ENCODE data around the gene HAPLN2.
A peak's percentile ranks its signal among the peaks of the same experiment; 100 is the strongest.

Gene HAPLN2

DNA sequence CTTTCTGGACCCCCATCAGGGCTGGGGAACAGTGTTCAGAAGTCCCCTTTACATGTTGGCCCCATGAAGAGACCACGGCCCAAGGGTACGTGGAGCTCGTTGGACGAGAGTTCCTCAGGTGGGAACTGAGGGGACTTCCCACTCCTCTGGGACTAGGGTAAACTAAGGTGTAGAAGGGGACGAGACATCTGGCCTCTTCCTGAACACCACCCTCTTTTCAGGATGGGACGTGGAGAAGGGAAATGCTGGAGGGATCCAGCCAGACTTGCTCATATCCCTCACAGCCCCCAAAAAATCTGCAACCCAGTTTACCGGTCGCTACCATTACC is 25.6 kb upstream of the HAPLN2 start:
- Mint-ChIP-seq H3K9me3 (no peaks in the 10 kb centered on the region), H3K36me3 (ENCODE audit: low read depth) (peaks cover 27% of the 10 kb centered on the region), H3K4me3 (peak overlapping the region in 2 of 3 experiments; percentile 31 to 85), H3K4me1 (peaks cover 12% of the 10 kb centered on the region), H3K27ac (no peak overlapping the region), H3K27me3 (ENCODE audit: low read depth) (no peaks in the 10 kb centered on the region)
- TF ChIP-seq, protein P1, sequence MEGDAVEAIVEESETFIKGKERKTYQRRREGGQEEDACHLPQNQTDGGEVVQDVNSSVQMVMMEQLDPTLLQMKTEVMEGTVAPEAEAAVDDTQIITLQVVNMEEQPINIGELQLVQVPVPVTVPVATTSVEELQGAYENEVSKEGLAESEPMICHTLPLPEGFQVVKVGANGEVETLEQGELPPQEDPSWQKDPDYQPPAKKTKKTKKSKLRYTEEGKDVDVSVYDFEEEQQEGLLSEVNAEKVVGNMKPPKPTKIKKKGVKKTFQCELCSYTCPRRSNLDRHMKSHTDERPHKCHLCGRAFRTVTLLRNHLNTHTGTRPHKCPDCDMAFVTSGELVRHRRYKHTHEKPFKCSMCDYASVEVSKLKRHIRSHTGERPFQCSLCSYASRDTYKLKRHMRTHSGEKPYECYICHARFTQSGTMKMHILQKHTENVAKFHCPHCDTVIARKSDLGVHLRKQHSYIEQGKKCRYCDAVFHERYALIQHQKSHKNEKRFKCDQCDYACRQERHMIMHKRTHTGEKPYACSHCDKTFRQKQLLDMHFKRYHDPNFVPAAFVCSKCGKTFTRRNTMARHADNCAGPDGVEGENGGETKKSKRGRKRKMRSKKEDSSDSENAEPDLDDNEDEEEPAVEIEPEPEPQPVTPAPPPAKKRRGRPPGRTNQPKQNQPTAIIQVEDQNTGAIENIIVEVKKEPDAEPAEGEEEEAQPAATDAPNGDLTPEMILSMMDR (IDR thresholded peaks at IDR 0.05; ENCODE audit: unreplicated experiment in 3 of 3), result no peak

DNA sequence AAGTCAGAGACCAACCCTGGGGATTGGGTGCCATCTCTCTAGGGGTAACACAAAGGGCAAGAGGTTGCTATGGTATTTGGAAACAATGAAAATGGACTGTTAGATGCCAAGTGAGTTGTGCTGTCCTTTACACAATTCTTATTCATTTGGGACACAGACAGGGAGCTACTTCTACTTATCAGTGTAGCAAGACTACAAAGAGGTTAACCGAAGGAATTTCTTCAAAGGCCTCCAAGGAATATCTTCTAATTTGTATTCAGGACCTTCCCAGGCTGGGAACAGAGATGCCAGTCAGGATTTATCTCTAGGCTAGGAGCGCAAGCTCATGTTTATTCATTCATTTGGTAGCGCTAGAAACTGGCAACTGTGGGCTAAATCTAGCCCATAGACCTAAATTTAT is 25.0 kb upstream of the HAPLN2 start:
- H3K27ac Mint-ChIP-seq, result peak overlapping the region in 1 of 3 experiments; percentile 48
- TF ChIP-seq, protein P1 (IDR thresholded peaks at IDR 0.05; ENCODE audit: unreplicated experiment in 3 of 3), result no peak
- H3K36me3 Mint-ChIP-seq (ENCODE audit: low read depth), result peaks cover 30% of the 10 kb centered on the region
- no peaks in the 10 kb centered on the region for H3K9me3 Mint-ChIP-seq
- H3K4me3 Mint-ChIP-seq, result peak overlapping the region in 2 of 3 experiments; percentile 24 to 31
- H3K27me3 Mint-ChIP-seq (ENCODE audit: low read depth), result no peaks in the 10 kb centered on the region
- peaks cover 12% of the 10 kb centered on the region for H3K4me1 Mint-ChIP-seq

DNA sequence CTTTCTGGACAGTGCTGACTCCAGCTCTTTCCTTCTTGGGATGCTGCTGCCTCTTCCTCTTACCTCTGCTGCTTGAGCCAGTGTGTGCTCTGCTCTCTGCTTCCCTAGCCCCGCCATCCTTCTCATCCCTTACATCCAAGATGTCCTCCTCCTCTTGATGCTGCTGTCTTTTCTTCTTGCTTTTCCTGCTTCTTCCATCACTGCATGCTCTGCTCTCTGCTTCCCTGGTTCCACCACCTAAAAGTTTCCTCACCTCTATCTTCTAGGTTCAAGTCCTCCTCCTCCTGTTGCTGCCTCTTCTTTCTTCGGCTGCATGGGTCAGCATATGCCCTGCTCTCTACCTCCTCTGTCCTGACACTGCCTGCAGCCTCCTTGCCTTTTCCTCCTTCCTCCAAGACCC is 24.2 kb upstream of the HAPLN2 start:
- TF ChIP-seq, protein P1 (IDR thresholded peaks at IDR 0.05; ENCODE audit: unreplicated experiment in 3 of 3), result no peak
- H3K27ac Mint-ChIP-seq, result peak overlapping the region in 2 of 3 experiments; percentile 3 to 30
- peaks cover 12% of the 10 kb centered on the region for H3K4me1 Mint-ChIP-seq
- no peaks in the 10 kb centered on the region for H3K27me3 Mint-ChIP-seq (ENCODE audit: low read depth)
- no peaks in the 10 kb centered on the region for H3K9me3 Mint-ChIP-seq
- peaks cover 30% of the 10 kb centered on the region for H3K36me3 Mint-ChIP-seq (ENCODE audit: low read depth)
- H3K4me3 Mint-ChIP-seq, result peak overlapping the region; percentile 7 to 50 (median 16)

DNA sequence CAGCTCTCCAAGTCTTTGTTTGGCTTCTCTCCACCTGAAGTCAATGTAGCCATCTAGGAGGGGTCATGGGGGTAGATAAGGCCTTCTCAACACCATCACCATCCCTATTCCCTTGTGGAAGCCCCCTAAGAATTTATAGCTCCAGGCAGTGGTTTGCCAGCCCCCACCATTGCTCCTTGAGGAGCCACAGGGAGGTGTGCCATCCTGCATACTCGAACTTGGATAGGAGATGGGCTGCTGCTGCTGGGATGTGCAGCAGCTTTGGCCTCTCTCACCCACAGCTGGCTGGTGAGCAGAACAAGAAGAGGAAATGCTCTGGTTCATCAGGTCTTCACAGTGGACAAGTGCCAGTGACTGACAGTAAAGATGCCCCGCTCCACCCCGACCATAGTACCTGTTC is 22.8 kb upstream of the HAPLN2 start:
- Mint-ChIP-seq H3K4me3 (peak overlapping the region in 2 of 3 experiments; percentile 13 to 49), H3K9me3 (no peaks in the 10 kb centered on the region), H3K4me1 (peaks cover 14% of the 10 kb centered on the region), H3K27me3 (ENCODE audit: low read depth) (no peaks in the 10 kb centered on the region), H3K27ac (no peak overlapping the region), H3K36me3 (ENCODE audit: low read depth) (peaks cover 30% of the 10 kb centered on the region)
- TF ChIP-seq, protein P1 (IDR thresholded peaks at IDR 0.05; ENCODE audit: unreplicated experiment in 3 of 3), result no peak

DNA sequence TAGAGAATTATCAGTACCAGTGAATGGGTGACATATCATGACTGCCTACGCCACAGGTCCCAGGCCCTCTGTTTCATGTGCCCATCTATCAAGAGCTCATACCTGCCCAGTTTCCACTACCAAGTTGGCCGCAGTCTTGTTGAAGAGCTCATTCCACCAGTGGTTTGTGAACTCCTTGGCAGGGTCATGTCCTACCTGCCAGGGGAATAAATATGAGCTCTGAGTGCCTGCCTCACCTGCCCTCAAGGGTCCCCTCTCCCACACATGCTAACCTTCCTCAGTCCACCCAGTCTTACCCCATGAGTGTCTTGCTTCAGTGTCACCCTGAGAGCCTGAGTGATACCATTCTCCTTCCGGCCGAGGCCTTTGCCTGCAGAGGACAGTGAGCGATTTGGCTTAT is 21.1 kb upstream of the HAPLN2 start:
- peak overlapping the region in 1 of 3 experiments; percentile 27 for H3K4me3 Mint-ChIP-seq
- no peaks in the 10 kb centered on the region for H3K27me3 Mint-ChIP-seq (ENCODE audit: low read depth)
- H3K4me1 Mint-ChIP-seq, result peaks cover 10% of the 10 kb centered on the region
- no peaks in the 10 kb centered on the region for H3K9me3 Mint-ChIP-seq
- TF ChIP-seq, protein P1 (IDR thresholded peaks at IDR 0.05; ENCODE audit: unreplicated experiment in 3 of 3), result no peak
- H3K27ac Mint-ChIP-seq, result no peak overlapping the region
- peaks cover 30% of the 10 kb centered on the region for H3K36me3 Mint-ChIP-seq (ENCODE audit: low read depth)

DNA sequence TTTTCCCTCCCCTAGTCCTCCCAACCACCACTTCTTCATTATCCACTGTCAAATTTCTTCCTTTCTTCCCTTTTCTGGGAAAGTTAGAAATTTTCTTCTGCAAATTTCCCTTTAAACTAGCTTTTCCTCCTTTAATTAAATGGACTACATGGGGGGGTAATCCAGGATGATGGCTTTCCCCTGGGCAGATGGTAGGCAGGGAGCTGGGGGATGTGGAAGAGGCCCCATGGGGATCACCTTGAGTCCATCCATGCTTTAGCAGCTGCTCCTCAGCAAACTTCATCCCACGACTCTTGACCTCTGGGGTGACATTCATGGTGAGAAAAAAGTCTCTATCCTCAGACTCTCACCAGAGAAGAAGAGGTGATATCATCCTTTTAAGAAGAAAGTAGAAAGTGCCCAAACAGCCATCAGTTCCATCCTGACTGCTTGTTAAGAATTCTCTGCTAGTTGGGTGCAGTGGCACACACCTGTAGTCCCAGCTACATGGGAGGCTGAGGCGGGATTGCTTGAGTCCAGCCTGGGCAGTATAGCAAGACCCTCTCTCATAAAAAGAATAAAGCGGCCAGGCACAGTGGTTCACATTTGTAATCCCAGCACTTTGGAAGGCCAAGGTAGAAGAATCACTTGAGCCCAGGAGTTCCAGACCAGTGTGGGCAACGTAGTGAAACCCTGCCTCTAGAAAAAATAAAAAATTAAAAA is 20.3 kb upstream of the HAPLN2 start:
- H3K9me3 Mint-ChIP-seq, result no peaks in the 10 kb centered on the region
- H3K27ac Mint-ChIP-seq, result no peak overlapping the region
- peaks cover 30% of the 10 kb centered on the region for H3K36me3 Mint-ChIP-seq (ENCODE audit: low read depth)
- TF ChIP-seq, protein P1 (IDR thresholded peaks at IDR 0.05; ENCODE audit: unreplicated experiment in 3 of 3), result no peak
- peaks cover 10% of the 10 kb centered on the region for H3K4me1 Mint-ChIP-seq
- peak overlapping the region in 2 of 3 experiments; percentile 24 to 27 for H3K4me3 Mint-ChIP-seq
- H3K27me3 Mint-ChIP-seq (ENCODE audit: low read depth), result no peaks in the 10 kb centered on the region
